Measurements from ENCODE around the gene DENND5B.

DNA sequence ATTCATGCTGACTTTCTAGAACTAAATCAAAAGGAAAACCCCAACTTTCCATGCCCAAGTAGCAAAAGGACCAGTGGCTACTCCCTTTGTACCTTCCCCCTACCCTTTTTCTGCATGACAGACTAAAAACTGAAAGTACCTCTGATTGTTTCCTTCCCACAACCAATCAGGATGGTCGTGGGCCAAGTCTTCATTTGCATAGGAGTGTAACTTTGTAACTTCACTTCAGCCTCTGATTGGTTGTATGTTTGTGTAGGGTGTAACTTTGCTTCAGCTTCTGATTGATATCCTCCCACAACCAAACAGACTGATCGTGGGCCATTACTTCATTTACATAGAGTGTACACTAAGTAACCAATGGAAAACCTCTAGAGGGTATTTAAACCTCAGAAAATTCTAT, 96.5 kb downstream of the DENND5B start:
- TF ChIP-seq ZNF610 (tag by site-specific recombination; IDR thresholded peaks at IDR 0.05; ENCODE audit: borderline replicate concordance) (no peak), BCL11A (tag by site-specific recombination; IDR thresholded peaks at IDR 0.05; ENCODE audit: low read depth) (no peak), ZBTB20 (tag by site-specific recombination; IDR thresholded peaks at IDR 0.05) (no peak)
- TF ChIP-seq, protein P1, sequence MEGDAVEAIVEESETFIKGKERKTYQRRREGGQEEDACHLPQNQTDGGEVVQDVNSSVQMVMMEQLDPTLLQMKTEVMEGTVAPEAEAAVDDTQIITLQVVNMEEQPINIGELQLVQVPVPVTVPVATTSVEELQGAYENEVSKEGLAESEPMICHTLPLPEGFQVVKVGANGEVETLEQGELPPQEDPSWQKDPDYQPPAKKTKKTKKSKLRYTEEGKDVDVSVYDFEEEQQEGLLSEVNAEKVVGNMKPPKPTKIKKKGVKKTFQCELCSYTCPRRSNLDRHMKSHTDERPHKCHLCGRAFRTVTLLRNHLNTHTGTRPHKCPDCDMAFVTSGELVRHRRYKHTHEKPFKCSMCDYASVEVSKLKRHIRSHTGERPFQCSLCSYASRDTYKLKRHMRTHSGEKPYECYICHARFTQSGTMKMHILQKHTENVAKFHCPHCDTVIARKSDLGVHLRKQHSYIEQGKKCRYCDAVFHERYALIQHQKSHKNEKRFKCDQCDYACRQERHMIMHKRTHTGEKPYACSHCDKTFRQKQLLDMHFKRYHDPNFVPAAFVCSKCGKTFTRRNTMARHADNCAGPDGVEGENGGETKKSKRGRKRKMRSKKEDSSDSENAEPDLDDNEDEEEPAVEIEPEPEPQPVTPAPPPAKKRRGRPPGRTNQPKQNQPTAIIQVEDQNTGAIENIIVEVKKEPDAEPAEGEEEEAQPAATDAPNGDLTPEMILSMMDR (tag by site-specific recombination; IDR thresholded peaks at IDR 0.05), result no peak
- TF ChIP-seq, protein P2, sequence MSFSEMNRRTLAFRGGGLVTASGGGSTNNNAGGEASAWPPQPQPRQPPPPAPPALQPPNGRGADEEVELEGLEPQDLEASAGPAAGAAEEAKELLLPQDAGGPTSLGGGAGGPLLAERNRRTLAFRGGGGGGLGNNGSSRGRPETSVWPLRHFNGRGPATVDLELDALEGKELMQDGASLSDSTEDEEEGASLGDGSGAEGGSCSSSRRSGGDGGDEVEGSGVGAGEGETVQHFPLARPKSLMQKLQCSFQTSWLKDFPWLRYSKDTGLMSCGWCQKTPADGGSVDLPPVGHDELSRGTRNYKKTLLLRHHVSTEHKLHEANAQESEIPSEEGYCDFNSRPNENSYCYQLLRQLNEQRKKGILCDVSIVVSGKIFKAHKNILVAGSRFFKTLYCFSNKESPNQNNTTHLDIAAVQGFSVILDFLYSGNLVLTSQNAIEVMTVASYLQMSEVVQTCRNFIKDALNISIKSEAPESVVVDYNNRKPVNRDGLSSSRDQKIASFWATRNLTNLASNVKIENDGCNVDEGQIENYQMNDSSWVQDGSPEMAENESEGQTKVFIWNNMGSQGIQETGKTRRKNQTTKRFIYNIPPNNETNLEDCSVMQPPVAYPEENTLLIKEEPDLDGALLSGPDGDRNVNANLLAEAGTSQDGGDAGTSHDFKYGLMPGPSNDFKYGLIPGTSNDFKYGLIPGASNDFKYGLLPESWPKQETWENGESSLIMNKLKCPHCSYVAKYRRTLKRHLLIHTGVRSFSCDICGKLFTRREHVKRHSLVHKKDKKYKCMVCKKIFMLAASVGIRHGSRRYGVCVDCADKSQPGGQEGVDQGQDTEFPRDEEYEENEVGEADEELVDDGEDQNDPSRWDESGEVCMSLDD (tag by site-specific recombination; IDR thresholded peaks at IDR 0.05), result no peak

All from HEK293 (cell line).